HEK293 (cell line): ENCODE measurements around the gene CDT1.

ENCODE experiments used
- AEBP2 ChIP-seq: fragments of 450-650 bp; formaldehyde crosslinking; IDR thresholded peaks from 2 replicates; pipeline ENCODE4 v1.5.1; 2016; ENCODE audit warnings: missing biosample characterization, missing genetic modification characterization, borderline replicate concordance
- GLIS2 ChIP-seq: fragments of 450-650 bp; formaldehyde crosslinking; IDR thresholded peaks from 2 replicates; pipeline ENCODE4 v1.5.1; 2016; ENCODE audit warnings: missing biosample characterization, missing genetic modification characterization
- HIC1 ChIP-seq: fragments of 450-650 bp; formaldehyde crosslinking; IDR thresholded peaks from 2 replicates; pipeline ENCODE4 v1.5.1; 2016; ENCODE audit warnings: missing biosample characterization, missing genetic modification characterization
- KLF17 ChIP-seq: fragments of 450-650 bp; formaldehyde crosslinking; IDR thresholded peaks from 2 replicates; pipeline ENCODE4 v1.5.1; 2016; ENCODE audit warnings: missing biosample characterization, missing genetic modification characterization
- KLF8 ChIP-seq: fragments of 450-650 bp; formaldehyde crosslinking; IDR thresholded peaks from 2 replicates; pipeline ENCODE4 v1.5.1; 2016; ENCODE audit warnings: missing biosample characterization, missing genetic modification characterization
- PATZ1 ChIP-seq: fragments of 450-650 bp; formaldehyde crosslinking; IDR thresholded peaks from 2 replicates; pipeline ENCODE4 v1.5.1; 2016; ENCODE audit warnings: missing biosample characterization, missing genetic modification characterization
- PRDM1 ChIP-seq: fragments of 450-650 bp; formaldehyde crosslinking; IDR thresholded peaks from 2 replicates; pipeline ENCODE4; 2016; ENCODE audit warnings: missing biosample characterization, missing genetic modification characterization
- SP2 ChIP-seq: fragments of 450-650 bp; formaldehyde crosslinking; IDR thresholded peaks from 2 replicates; pipeline ENCODE4 v1.5.1; 2016; ENCODE audit warnings: missing biosample characterization, missing genetic modification characterization
- TCF7L2 ChIP-seq: IDR thresholded peaks from 2 replicates; pipeline ENCODE4 v1.6.1; 2011; ENCODE audit warnings: low read depth, mild to moderate bottlenecking, inconsistent platforms, low read length, moderate library complexity, borderline replicate concordance
- ZBTB17 ChIP-seq: fragments of 450-650 bp; formaldehyde crosslinking; IDR thresholded peaks from 2 replicates; pipeline ENCODE4 v1.5.1; 2016; ENCODE audit warnings: missing biosample characterization, missing genetic modification characterization
- ZIC2 ChIP-seq: fragments of 450-650 bp; formaldehyde crosslinking; IDR thresholded peaks from 2 replicates; pipeline ENCODE4 v1.5.1; 2016; ENCODE audit warnings: missing biosample characterization, missing genetic modification characterization
- ZNF112 ChIP-seq: fragments of 450-650 bp; formaldehyde crosslinking; IDR thresholded peaks from 2 replicates; pipeline ENCODE4 v1.5.0; 2017; ENCODE audit warnings: missing biosample characterization, missing genetic modification characterization
- ZNF26 ChIP-seq: fragments of 450-650 bp; formaldehyde crosslinking; IDR thresholded peaks from 2 replicates; pipeline ENCODE4 v1.5.1; 2016; ENCODE audit warnings: missing biosample characterization, missing genetic modification characterization
- ZNF335 ChIP-seq: fragments of 450-650 bp; formaldehyde crosslinking; conservative IDR thresholded peaks from 2 replicates; pipeline ENCODE4 v1.5.1; 2016; ENCODE audit warnings: missing biosample characterization, missing genetic modification characterization
- ZNF416 ChIP-seq: fragments of 450-650 bp; formaldehyde crosslinking; IDR thresholded peaks from 2 replicates; pipeline ENCODE4 v1.5.1; 2016; ENCODE audit warnings: missing biosample characterization, missing genetic modification characterization
- ZNF501 ChIP-seq: fragments of 450-650 bp; formaldehyde crosslinking; IDR thresholded peaks from 2 replicates; pipeline ENCODE4 v1.5.1; 2016; ENCODE audit warnings: missing biosample characterization, missing genetic modification characterization
- ZNF560 ChIP-seq: fragments of 450-650 bp; formaldehyde crosslinking; IDR thresholded peaks from 2 replicates; pipeline ENCODE4 v1.5.1; 2017; ENCODE audit warnings: missing biosample characterization, missing genetic modification characterization, borderline replicate concordance
- ZNF629 ChIP-seq: fragments of 450-650 bp; formaldehyde crosslinking; IDR thresholded peaks from 2 replicates; pipeline ENCODE4 v1.5.1; 2017; ENCODE audit warnings: missing biosample characterization, missing genetic modification characterization
- ZNF843 ChIP-seq: fragments of 450-650 bp; formaldehyde crosslinking; IDR thresholded peaks from 2 replicates; pipeline ENCODE4 v1.5.1; 2016; ENCODE audit warnings: missing biosample characterization, missing genetic modification characterization
- ZSCAN30 ChIP-seq: fragments of 450-650 bp; IDR thresholded peaks from 2 replicates; pipeline ENCODE4 v1.5.1; 2018; ENCODE audit warnings: missing biosample characterization, mild to moderate bottlenecking, missing genetic modification characterization, moderate library complexity

Gene CDT1

GRCh38 chr16:88804552-88805339 lies 1.2 kb downstream of the CDT1 start (continued):
- TF ChIP-seq PATZ1 (tag by site-specific recombination) (0 out of 2 replicates have a peak, but pooled peaks have one; percentile 31), ZIC2 (tag by site-specific recombination) (peak; percentile 42), GLIS2 (tag by site-specific recombination) (peak; percentile 67; the same call in 1 of the 2 replicates), ZNF26 (tag by site-specific recombination) (no peak), ZNF416 (tag by site-specific recombination) (no peak), ZNF560 (tag by site-specific recombination) (no peak), AEBP2 (tag by site-specific recombination) (no peak), ZNF112 (tag by site-specific recombination) (no peak), ZSCAN30 (tag by site-specific recombination) (peak; percentile 56; the same call in 1 of the 2 replicates), ZNF629 (tag by site-specific recombination) (peak; percentile 31; the same call in 1 of the 2 replicates), TCF7L2 (no peak), ZNF501 (tag by site-specific recombination) (no peak), KLF8 (tag by site-specific recombination) (no peak), SP2 (tag by site-specific recombination) (peak; percentile 39), PRDM1 (tag by site-specific recombination) (no peak), KLF17 (tag by site-specific recombination) (no peak; the same call in 1 of the 2 replicates), HIC1 (tag by site-specific recombination) (peak; percentile 74; the same call in 1 of the 2 replicates), ZNF843 (tag by site-specific recombination) (no peak), ZNF335 (tag by site-specific recombination) (peak; percentile 99), ZBTB17 (tag by site-specific recombination) (no peak)
